ENCODE results near the gene ERF.

The ERF gene

DNA sequence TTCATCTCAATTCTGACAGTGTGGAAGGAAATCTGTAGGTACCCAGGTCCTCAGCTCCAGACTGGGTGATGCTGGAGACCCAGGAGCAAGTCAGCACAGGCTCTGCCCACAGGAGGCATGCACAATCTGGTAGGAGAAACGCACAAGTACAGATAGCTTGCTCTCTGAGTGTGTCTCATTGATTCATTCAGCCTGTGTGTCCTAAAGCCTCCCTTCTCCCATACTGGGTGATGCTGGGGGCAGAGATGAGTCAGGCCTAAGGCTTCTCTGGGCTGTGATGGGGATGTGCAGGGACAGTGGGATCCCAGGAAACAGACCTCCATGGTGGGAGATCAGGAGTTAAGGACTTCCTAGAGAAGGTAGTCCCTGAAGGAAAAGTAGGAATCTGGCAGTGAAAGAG is 28.0 kb downstream of the ERF start:
- TF ChIP-seq, protein P1, sequence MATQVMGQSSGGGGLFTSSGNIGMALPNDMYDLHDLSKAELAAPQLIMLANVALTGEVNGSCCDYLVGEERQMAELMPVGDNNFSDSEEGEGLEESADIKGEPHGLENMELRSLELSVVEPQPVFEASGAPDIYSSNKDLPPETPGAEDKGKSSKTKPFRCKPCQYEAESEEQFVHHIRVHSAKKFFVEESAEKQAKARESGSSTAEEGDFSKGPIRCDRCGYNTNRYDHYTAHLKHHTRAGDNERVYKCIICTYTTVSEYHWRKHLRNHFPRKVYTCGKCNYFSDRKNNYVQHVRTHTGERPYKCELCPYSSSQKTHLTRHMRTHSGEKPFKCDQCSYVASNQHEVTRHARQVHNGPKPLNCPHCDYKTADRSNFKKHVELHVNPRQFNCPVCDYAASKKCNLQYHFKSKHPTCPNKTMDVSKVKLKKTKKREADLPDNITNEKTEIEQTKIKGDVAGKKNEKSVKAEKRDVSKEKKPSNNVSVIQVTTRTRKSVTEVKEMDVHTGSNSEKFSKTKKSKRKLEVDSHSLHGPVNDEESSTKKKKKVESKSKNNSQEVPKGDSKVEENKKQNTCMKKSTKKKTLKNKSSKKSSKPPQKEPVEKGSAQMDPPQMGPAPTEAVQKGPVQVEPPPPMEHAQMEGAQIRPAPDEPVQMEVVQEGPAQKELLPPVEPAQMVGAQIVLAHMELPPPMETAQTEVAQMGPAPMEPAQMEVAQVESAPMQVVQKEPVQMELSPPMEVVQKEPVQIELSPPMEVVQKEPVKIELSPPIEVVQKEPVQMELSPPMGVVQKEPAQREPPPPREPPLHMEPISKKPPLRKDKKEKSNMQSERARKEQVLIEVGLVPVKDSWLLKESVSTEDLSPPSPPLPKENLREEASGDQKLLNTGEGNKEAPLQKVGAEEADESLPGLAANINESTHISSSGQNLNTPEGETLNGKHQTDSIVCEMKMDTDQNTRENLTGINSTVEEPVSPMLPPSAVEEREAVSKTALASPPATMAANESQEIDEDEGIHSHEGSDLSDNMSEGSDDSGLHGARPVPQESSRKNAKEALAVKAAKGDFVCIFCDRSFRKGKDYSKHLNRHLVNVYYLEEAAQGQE (IDR thresholded peaks at IDR 0.05; ENCODE audit: insufficient read depth in 1 of 2, low read depth in 2 of 2, low read length in 2 of 2): no peak
- TF ChIP-seq FOXP2 (optimal IDR thresholded peaks at IDR 0.05; ENCODE audit: borderline replicate concordance, extremely low read depth, extremely low read length, insufficient read depth) (no peak), SIN3A (IDR thresholded peaks at IDR 0.05; ENCODE audit: borderline replicate concordance, insufficient read depth, low read length) (no peak), TAF1 (IDR thresholded peaks at IDR 0.05; ENCODE audit: borderline replicate concordance, insufficient read depth, low read length) (no peak), POLR2AphosphoS5 (IDR thresholded peaks at IDR 0.05; ENCODE audit: low read depth, low read length) (no peak)

DNA sequence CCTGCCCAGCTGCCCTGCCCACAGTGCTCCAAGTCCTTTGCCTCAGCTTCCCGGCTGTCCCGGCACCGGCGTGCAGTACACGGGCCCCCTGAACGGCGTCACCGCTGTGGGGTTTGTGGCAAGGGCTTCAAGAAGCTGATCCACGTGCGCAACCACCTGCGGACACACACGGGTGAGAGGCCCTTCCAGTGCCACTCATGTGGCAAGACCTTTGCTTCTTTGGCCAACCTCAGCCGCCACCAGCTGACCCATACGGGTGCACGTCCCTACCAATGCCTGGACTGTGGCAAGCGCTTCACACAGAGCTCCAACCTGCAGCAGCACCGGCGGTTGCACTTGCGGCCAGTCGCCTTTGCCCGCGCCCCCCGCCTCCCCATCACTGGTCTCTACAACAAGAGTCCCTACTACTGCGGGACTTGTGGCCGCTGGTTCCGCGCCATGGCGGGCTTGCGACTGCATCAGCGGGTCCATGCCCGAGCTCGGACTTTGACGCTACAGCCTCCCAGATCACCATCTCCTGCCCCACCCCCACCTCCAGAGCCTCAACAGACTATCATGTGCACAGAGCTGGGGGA is 29.1 kb downstream of the ERF start:
- TF ChIP-seq POLR2AphosphoS5 (IDR thresholded peaks at IDR 0.05; ENCODE audit: low read depth, low read length) (no peak), SIN3A (IDR thresholded peaks at IDR 0.05; ENCODE audit: borderline replicate concordance, insufficient read depth, low read length) (no peak), TAF1 (IDR thresholded peaks at IDR 0.05; ENCODE audit: borderline replicate concordance, insufficient read depth, low read length) (no peak), FOXP2 (optimal IDR thresholded peaks at IDR 0.05; ENCODE audit: borderline replicate concordance, extremely low read depth, extremely low read length, insufficient read depth) (no peak)
- TF ChIP-seq, protein P1 (IDR thresholded peaks at IDR 0.05; ENCODE audit: insufficient read depth in 1 of 2, low read depth in 2 of 2, low read length in 2 of 2): no peak

DNA sequence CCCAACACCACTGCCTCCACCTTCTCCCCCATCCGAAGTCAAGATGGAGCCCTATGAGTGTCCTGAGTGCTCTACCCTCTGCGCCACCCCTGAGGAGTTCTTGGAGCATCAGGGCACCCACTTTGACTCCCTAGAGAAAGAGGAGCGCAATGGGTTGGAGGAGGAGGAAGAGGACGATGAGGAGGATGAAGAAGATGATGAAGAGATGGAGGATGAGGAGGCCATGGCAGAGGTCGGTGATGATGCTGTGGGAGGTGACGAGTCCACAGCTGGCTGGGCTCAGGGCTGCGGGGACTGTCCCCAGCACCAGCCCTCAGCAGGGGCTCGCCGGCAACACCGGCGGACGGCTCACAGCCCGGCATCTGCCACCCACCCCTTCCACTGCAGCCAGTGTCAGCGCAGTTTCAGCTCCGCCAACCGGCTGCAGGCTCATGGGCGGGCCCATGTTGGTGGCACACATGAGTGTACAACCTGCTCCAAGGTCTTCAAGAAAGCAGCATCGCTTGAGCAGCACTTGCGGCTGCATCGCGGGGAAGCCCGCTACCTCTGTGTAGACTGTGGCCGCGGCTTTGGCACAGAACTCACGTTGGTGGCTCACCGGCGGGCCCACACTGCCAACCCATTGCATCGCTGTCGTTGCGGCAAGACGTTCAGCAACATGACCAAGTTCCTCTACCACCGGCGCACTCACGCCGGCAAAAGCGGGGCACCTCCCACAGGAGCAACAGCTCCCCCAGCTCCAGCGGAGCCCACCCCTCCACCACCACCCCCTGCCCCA is 29.8 kb downstream of the ERF start:
- TF ChIP-seq POLR2AphosphoS5 (IDR thresholded peaks at IDR 0.05; ENCODE audit: low read depth, low read length) (no peak), TAF1 (IDR thresholded peaks at IDR 0.05; ENCODE audit: borderline replicate concordance, insufficient read depth, low read length) (no peak), SIN3A (IDR thresholded peaks at IDR 0.05; ENCODE audit: borderline replicate concordance, insufficient read depth, low read length) (no peak), FOXP2 (optimal IDR thresholded peaks at IDR 0.05; ENCODE audit: borderline replicate concordance, extremely low read depth, extremely low read length, insufficient read depth) (no peak)
- TF ChIP-seq, protein P1 (IDR thresholded peaks at IDR 0.05; ENCODE audit: insufficient read depth in 1 of 2, low read depth in 2 of 2, low read length in 2 of 2): no peak

DNA sequence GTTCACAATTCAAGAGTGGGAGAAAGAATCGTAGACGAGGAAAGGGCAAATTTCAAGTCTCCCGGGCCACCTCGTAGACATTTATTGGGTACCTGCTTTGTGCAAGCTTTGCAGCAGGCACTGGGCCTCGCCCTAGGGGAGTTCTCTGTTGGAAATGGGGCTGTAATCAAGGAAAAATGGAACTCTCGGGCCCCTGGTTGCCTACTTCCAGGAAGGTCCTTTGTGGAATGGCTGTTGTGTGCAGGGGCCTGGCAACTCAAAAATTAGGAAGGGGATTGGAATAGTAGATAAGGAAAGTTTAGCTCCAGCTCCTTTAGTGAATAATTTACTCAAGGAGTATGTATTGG is 34.2 kb downstream of the ERF start:
- TF ChIP-seq SIN3A (IDR thresholded peaks at IDR 0.05; ENCODE audit: borderline replicate concordance, insufficient read depth, low read length) (no peak), FOXP2 (optimal IDR thresholded peaks at IDR 0.05; ENCODE audit: borderline replicate concordance, extremely low read depth, extremely low read length, insufficient read depth) (no peak), POLR2AphosphoS5 (IDR thresholded peaks at IDR 0.05; ENCODE audit: low read depth, low read length) (no peak), TAF1 (IDR thresholded peaks at IDR 0.05; ENCODE audit: borderline replicate concordance, insufficient read depth, low read length) (no peak)
- TF ChIP-seq, protein P1 (IDR thresholded peaks at IDR 0.05; ENCODE audit: insufficient read depth in 1 of 2, low read depth in 2 of 2, low read length in 2 of 2): no peak

Data from PFSK-1 (cell line).